ENCODE results near the gene WWC1.

DNA sequence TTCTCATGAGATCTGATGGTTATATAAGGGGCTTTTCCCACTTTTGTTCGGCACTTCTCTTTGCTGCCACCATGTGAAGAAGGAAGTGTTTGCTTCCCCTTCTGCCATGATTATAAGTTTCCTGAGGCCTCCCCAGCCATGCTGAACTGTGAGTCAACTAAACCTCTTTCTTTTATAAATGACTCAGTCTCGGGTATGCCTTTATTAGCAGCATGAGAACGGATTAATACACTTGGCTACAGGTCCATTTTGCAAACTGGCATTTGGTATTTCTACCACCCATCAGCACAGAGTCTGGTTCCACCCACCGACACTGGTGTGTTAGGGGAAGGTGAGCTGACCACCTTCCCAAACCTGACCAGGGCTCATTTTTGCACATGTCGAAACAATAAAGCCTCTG is 146.9 kb downstream of the WWC1 start:
- TF ChIP-seq, protein P1, sequence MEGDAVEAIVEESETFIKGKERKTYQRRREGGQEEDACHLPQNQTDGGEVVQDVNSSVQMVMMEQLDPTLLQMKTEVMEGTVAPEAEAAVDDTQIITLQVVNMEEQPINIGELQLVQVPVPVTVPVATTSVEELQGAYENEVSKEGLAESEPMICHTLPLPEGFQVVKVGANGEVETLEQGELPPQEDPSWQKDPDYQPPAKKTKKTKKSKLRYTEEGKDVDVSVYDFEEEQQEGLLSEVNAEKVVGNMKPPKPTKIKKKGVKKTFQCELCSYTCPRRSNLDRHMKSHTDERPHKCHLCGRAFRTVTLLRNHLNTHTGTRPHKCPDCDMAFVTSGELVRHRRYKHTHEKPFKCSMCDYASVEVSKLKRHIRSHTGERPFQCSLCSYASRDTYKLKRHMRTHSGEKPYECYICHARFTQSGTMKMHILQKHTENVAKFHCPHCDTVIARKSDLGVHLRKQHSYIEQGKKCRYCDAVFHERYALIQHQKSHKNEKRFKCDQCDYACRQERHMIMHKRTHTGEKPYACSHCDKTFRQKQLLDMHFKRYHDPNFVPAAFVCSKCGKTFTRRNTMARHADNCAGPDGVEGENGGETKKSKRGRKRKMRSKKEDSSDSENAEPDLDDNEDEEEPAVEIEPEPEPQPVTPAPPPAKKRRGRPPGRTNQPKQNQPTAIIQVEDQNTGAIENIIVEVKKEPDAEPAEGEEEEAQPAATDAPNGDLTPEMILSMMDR (IDR thresholded peaks at IDR 0.05; ENCODE audit: low read depth, low read length) = no peak
- TF ChIP-seq, protein P2, sequence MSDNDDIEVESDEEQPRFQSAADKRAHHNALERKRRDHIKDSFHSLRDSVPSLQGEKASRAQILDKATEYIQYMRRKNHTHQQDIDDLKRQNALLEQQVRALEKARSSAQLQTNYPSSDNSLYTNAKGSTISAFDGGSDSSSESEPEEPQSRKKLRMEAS (IDR thresholded peaks at IDR 0.05; ENCODE audit: low read depth, low read length) = no peak
- TF ChIP-seq POLR2A (IDR thresholded peaks at IDR 0.05; ENCODE audit: extremely low read depth, insufficient read length) = no peak
- TF ChIP-seq MYC (IDR thresholded peaks at IDR 0.05; ENCODE audit: low read depth, low read length) = no peak
